ENCODE measurements around the gene TWF2.

The TWF2 gene

GRCh38 chr3:52226229-52226817 lies 12.6 kb downstream of the TWF2 start:
- TF ChIP-seq GATA3 (IDR thresholded peaks at IDR 0.05; ENCODE audit: low read depth, low read length), result no peak
- no peak for TF ChIP-seq GATA2 (IDR thresholded peaks at IDR 0.05; ENCODE audit: low read depth, low read length)

- no peak for TF ChIP-seq GATA3 (IDR thresholded peaks at IDR 0.05; ENCODE audit: low read depth, low read length)
- TF ChIP-seq GATA2 (IDR thresholded peaks at IDR 0.05; ENCODE audit: low read depth, low read length), result no peak
Observed at GRCh38 chr3:52225452-52226228, 13.3 kb downstream of the TWF2 start, which contains the start of gene TLR9. TLR9 (minus strand) TSS chr3:52225645; CDS start chr3:52225529, 116 bp downstream.

GRCh38 chr3:52223449-52224408 lies 15.2 kb downstream of the TWF2 start:
- TF ChIP-seq GATA3 (IDR thresholded peaks at IDR 0.05; ENCODE audit: low read depth, low read length), result no peak
- no peak for TF ChIP-seq GATA2 (IDR thresholded peaks at IDR 0.05; ENCODE audit: low read depth, low read length)

GRCh38 chr3:52222319-52223221 lies 16.4 kb downstream of the TWF2 start:
- TF ChIP-seq GATA3 (IDR thresholded peaks at IDR 0.05; ENCODE audit: low read depth, low read length), result no peak
- TF ChIP-seq GATA2 (IDR thresholded peaks at IDR 0.05; ENCODE audit: low read depth, low read length), result no peak

- TF ChIP-seq GATA3 (IDR thresholded peaks at IDR 0.05; ENCODE audit: low read depth, low read length) (no peak), GATA2 (IDR thresholded peaks at IDR 0.05; ENCODE audit: low read depth, low read length) (no peak)
Observed at GRCh38 chr3:52221563-52222318, 17.2 kb downstream of the TWF2 start.

- TF ChIP-seq GATA2 (IDR thresholded peaks at IDR 0.05; ENCODE audit: low read depth, low read length) (no peak), GATA3 (IDR thresholded peaks at IDR 0.05; ENCODE audit: low read depth, low read length) (no peak)
Observed at GRCh38 chr3:52221141-52221562, 17.8 kb downstream of the TWF2 start.

GRCh38 chr3:52220380-52221026 lies 18.5 kb downstream of the TWF2 start:
- no peak for TF ChIP-seq GATA2 (IDR thresholded peaks at IDR 0.05; ENCODE audit: low read depth, low read length)
- no peak for TF ChIP-seq GATA3 (IDR thresholded peaks at IDR 0.05; ENCODE audit: low read depth, low read length)

- no peak for TF ChIP-seq GATA2 (IDR thresholded peaks at IDR 0.05; ENCODE audit: low read depth, low read length)
- TF ChIP-seq GATA3 (IDR thresholded peaks at IDR 0.05; ENCODE audit: low read depth, low read length), result no peak
Observed at GRCh38 chr3:52218937-52219650, 19.9 kb downstream of the TWF2 start.

GRCh38 chr3:52218454-52218853 lies 20.5 kb downstream of the TWF2 start:
- TF ChIP-seq GATA3 (IDR thresholded peaks at IDR 0.05; ENCODE audit: low read depth, low read length) (no peak), GATA2 (IDR thresholded peaks at IDR 0.05; ENCODE audit: low read depth, low read length) (no peak)

GRCh38 chr3:52218026-52218425 lies 20.9 kb downstream of the TWF2 start:
- TF ChIP-seq GATA3 (IDR thresholded peaks at IDR 0.05; ENCODE audit: low read depth, low read length) (no peak), GATA2 (IDR thresholded peaks at IDR 0.05; ENCODE audit: low read depth, low read length) (no peak)

- TF ChIP-seq GATA2 (IDR thresholded peaks at IDR 0.05; ENCODE audit: low read depth, low read length), result no peak
- no peak for TF ChIP-seq GATA3 (IDR thresholded peaks at IDR 0.05; ENCODE audit: low read depth, low read length)
Observed at GRCh38 chr3:52217409-52217805, 21.6 kb downstream of the TWF2 start.
